ENCODE data around the gene PTH1R.

The PTH1R gene

GRCh38 chr3:46874430-46874829 lies 3.1 kb upstream of the PTH1R start:
- no peak for DNase-seq
- Mint-ChIP-seq H3K27ac (no peak overlapping the region), H3K4me1 (peaks cover 66% of the 10 kb centered on the region), H3K9me3 (no peaks in the 10 kb centered on the region), H3K36me3 (ENCODE audit: low read depth) (no peaks in the 10 kb centered on the region), H3K27me3 (ENCODE audit: low read depth, poor library complexity) (peaks cover 14% of the 10 kb centered on the region), H3K4me3 (no peak overlapping the region)
- TF ChIP-seq CTCF (IDR thresholded peaks at IDR 0.05) = no peak

GRCh38 chr3:46875560-46875959 lies 2.0 kb upstream of the PTH1R start:
- no peak overlapping the region for H3K27ac Mint-ChIP-seq
- no peaks in the 10 kb centered on the region for H3K36me3 Mint-ChIP-seq (ENCODE audit: low read depth)
- H3K4me1 Mint-ChIP-seq = peaks cover 67% of the 10 kb centered on the region
- H3K9me3 Mint-ChIP-seq = no peaks in the 10 kb centered on the region
- TF ChIP-seq CTCF (IDR thresholded peaks at IDR 0.05) = no peak
- peaks cover 13% of the 10 kb centered on the region for H3K27me3 Mint-ChIP-seq (ENCODE audit: low read depth, poor library complexity)
- no peak for DNase-seq
- H3K4me3 Mint-ChIP-seq = no peak overlapping the region

GRCh38 chr3:46876313-46877300 lies 914 bp upstream of the PTH1R start:
- Mint-ChIP-seq H3K27me3 (ENCODE audit: low read depth, poor library complexity) (peaks cover 19% of the 10 kb centered on the region), H3K9me3 (no peaks in the 10 kb centered on the region), H3K4me1 (peaks cover 65% of the 10 kb centered on the region), H3K27ac (no peak overlapping the region), H3K36me3 (ENCODE audit: low read depth) (no peaks in the 10 kb centered on the region), H3K4me3 (no peak overlapping the region)
- TF ChIP-seq CTCF (IDR thresholded peaks at IDR 0.05) = no peak
- no peak for DNase-seq

- no peaks in the 10 kb centered on the region for H3K9me3 Mint-ChIP-seq
- H3K4me1 Mint-ChIP-seq = peaks cover 56% of the 10 kb centered on the region
- TF ChIP-seq CTCF (IDR thresholded peaks at IDR 0.05) = no peak
- H3K36me3 Mint-ChIP-seq (ENCODE audit: low read depth) = no peaks in the 10 kb centered on the region
- H3K27ac Mint-ChIP-seq = no peak overlapping the region
- peaks cover 30% of the 10 kb centered on the region for H3K27me3 Mint-ChIP-seq (ENCODE audit: low read depth, poor library complexity)
- no peak overlapping the region for H3K4me3 Mint-ChIP-seq
- DNase-seq = peak; percentile 35
Measured at GRCh38 chr3:46878781-46879436, 1.4 kb downstream of the PTH1R start.

GRCh38 chr3:46880884-46881595 lies 3.5 kb downstream of the PTH1R start:
- Mint-ChIP-seq H3K27me3 (ENCODE audit: low read depth, poor library complexity) (peaks cover 46% of the 10 kb centered on the region), H3K27ac (no peak overlapping the region), H3K36me3 (ENCODE audit: low read depth) (no peaks in the 10 kb centered on the region), H3K9me3 (no peaks in the 10 kb centered on the region), H3K4me3 (peak overlapping the region; percentile 81), H3K4me1 (peaks cover 56% of the 10 kb centered on the region)
- DNase-seq = no peak
- TF ChIP-seq CTCF (IDR thresholded peaks at IDR 0.05) = no peak
